CD4-positive, alpha-beta T cell treated with Interferon gamma for 1 hour (primary cell): ENCODE data around the gene ZNF644.
A peak's percentile ranks its signal among the peaks of the same experiment; 100 is the strongest.
"Not testable (repeated sequence)": the region's sequence is repeated elsewhere in the genome, so short reads cannot be mapped to it uniquely, and the experiment has no call there.

Source experiments
- DNase-seq: peaks from one replicate; pipeline ENCODE4 v3.0.0-alpha.2; 2020

ZNF644 gene

GRCh38 chr1:91021686-91022517 lies at the start of gene ZNF644:
TSS of gene ZNF644 (minus strand) at chr1:91022035. CDS start at chr1:90982353, 39,682 bp downstream.
- DNase-seq: peak; percentile 92

DNA sequence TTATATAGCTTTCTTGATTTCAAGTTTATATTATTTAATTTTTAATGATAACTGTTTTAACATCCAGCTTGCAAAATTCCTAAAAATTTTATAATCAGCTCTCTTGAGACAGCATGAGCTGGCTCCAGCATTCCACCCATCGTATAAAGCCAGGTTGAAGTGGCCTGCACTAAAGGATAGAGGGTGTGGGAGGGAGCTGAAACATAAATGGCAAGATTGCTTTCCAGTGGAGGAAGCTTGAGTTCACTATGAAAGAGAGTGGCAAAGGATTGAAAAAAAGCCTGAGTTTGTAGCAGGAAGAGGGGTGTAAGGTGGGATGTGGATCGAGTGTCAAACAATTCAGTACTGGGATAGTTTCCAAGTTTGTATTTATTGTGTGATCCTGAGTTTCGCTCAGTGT lies 48.5 kb upstream of the ZNF644 start:
- DNase-seq: no peak

DNA sequence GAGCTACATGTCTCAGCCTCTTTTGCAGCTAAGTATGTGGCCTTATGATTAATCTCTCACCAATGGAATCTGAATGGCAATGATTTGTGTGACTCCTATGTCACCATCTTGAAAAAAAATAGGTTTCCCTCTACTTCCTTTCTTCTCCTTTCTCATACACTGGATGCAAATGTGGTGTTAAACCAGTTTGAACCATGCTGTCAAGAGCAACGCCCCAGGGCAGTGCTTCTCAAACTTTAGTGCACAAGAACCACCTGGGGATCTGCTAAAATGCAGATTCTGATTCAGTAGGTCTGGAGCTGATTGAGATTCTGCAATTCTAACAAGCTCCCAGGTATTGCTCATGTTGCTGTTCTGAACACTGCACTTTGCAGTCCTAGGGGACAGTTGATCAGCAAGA lies 44.7 kb upstream of the ZNF644 start:
- DNase-seq: no peak

DNA sequence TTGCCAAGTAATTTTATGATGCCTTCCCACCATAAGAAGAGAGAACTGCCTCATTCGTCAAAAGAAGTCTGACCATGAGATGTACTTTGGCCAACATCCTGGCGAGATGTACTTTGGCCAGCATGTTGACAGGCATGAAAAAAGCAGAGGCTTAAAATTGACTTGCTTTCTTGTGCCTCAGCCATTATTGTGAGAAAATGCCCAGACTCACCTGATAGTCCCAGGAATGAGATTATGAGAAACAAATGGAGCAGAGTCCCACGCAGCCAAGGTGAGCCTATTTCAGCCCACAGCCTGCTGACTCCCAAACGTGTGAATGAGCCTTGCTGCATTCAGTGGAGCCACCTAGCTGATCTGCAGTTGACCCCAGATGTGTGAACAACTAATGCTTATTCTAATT lies 43.5 kb upstream of the ZNF644 start:
- DNase-seq: no peak

- DNase-seq: peak; percentile 26
Observed at GRCh38 chr1:91063403-91063802, 41.6 kb upstream of the ZNF644 start.

DNA sequence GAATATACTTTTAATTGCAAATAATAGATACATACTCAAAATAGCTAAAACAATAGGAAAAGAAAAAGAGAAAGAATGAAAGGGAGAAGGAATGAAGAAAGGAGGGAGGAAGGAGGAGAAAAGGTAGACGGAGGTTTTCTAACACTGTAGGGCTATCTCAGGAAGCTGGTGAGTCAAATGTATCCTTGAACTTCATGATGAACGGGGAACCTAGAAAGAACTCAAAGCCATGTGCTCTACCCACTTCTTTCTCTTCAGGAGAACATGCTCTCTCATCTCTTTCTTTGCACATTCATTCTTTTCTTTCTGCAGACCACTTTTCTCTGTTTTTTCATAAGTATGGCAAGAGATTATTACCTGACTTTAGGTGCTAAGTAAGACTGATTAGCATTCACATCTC lies 37.3 kb upstream of the ZNF644 start:
- DNase-seq: no peak

- DNase-seq: no peak
Observed at GRCh38 chr1:91057784-91058183, 35.9 kb upstream of the ZNF644 start.

DNA sequence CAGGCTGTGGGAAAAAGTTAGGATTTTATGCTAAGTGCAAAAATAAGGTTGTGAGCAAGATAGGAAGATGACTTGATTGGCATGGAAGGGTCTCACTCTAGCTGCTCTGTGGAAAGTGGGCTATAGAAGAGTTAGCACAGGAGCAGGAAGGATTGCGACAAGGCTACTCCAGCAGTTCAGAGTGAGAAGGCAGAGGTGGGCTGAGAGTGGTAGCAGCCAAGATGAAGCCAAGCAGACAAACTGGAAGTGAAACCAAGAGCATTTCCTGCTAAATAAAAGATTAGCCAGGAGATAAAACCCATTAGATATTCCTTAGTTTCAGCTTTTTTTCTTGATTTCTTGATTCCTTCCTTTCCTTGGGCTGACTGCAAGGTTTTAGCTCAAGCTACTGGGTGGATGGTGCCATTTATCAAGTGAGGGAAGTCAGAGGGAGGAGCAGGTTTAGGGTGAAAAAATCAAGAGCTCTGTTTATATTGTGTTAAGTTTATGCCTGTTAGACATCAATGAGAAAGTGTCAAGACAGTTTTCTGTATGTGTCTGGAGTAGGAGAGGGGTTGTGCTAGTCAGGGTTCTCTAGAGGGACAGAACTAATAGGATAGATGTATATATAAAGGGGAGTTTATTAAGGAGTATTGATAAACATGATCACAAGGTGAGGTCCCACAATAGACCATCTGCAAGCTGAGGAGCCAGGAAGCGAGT lies 33.1 kb upstream of the ZNF644 start:
- peak; percentile 8 for DNase-seq

DNA sequence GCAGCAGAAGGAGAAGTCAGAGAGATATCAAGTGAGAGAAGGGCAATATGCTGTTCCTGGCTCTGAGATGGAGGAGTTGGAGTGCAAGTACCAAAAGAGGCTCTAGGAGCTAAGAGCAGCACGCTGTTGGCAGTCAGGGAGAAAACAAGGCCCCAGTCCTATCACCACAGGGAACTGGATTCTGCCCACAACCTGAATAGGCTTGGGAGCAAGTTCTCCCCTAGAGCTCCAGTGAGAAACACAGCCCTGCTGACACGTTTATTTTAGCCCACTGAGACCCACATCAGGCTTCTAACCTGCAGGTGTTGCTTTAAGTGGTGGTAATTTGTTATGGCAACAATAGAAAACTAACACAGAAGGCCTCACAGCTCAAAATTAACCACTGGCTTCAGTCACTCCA lies 31.8 kb upstream of the ZNF644 start:
- DNase-seq: no peak

DNA sequence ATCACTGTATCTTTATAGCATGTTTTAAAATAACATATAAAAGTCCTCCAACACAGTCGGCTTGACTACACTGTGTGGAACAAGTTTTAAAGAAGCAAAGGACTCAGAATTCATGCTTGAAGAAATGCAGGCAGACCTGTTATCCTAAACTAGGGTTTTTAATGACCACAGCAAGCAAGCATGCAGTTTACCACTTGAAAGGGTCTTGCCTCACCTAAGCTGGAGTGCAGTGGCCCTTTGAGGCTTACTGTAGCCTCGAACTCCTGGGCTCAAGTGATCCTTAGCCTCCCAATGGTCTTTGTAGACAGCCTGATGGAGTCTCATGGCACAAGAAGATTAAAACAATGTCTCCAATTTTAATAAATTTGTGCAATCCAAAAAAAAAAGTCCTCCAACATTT lies 27.7 kb upstream of the ZNF644 start:
- not testable (repeated sequence) for DNase-seq

DNA sequence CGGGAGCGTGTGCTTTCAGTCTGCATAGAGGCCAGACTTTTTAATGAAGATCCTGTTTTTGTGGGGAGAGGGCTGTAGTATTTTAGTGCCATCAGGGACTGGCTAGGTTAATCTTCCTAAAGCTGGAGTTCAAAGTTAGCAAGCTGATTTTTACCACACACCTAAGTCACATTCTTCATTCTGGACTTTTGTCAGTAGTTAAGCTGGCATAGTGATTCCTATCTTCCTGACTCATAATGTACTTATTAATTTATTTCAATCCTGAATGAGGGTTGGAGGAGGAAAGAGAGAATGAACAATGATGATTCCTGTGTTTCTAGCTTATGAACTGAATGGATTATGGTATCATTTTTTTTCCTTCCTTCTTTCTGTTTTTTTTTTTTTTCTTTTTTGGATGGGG lies 24.9 kb upstream of the ZNF644 start:
- DNase-seq: no peak

DNA sequence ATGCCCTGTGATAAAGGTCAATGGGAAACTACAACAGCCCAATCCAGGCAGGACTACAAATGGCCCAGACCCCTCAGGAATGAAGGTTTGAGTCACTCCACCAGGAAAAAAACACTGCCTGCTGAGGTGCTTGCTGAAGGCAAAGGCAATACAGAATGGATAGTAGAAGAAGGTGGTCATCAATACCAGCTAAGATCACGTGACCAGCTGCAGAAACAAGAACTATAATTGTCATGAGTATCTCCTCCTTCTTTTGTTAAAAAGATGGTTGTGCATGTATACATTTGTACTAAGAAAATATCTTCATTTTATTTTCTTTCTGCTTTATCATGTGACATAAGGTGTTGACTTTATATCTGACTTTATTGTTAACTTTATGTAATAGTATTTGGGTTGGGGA lies 23.4 kb upstream of the ZNF644 start:
- DNase-seq: no peak

DNA sequence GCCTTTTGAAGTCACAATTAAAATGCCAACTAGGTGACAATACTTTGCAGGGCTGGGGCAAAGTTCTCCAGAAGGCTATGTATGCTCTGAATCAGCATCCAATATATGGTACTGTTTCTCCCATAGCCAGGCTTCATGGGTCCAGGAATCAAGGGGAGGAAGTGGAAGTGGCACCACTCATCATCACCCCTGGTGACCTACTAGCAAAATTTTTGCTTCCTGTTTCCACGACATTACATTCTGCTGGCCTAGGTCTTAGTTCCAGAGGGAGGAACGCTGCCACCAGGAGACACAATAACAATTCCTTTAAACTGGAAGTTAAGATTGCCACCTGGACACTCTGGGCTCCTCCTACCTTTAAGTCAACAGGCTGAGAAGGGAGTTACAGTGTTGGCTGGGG lies 22.9 kb upstream of the ZNF644 start:
- not testable (repeated sequence) for DNase-seq

GRCh38 chr1:91042372-91042771 lies 20.5 kb upstream of the ZNF644 start:
- DNase-seq: not testable (repeated sequence)

DNA sequence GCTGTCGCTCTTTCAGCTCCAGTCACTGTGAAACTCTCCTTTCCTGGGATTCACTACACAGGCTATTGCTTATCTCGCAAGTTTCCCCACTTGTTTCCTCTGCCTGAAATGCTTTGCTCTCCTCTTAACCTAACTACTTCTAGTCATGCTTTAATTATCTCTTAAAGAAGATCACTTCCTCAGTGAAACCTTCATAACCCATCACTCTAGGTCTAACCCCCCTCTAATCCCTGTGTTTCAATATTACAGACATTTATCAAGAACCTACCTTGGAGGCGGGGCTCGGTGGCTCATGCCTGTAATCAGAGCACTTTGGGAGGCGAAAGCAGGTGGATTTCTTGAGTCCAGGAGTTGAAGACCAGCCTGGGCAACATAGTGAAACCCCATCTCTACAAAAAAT lies 16.7 kb upstream of the ZNF644 start:
- no peak for DNase-seq

- no peak for DNase-seq
Observed at GRCh38 chr1:91036894-91037829, 15.3 kb upstream of the ZNF644 start.

- DNase-seq: no peak
Observed at GRCh38 chr1:91032349-91032748, 10.5 kb upstream of the ZNF644 start.

DNA sequence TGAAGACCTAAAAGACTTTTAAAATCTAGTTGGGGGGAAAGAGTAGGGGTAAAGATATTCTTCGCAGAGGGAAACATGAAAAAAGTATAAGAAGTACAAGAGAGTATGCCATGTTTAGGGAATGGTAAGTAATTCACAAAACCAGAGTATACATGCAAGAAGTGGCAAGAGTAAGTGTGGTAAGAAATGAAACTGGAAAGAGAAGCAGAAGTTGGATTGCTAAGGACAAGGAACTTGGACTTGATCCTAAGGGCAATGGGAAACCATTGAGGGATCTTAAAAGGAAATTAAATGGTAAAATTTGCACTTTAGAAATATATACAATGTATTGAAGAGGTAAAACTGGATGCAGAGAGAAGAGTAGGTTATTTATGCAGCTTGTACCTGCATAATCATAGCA lies 9.2 kb upstream of the ZNF644 start:
- no peak for DNase-seq

DNA sequence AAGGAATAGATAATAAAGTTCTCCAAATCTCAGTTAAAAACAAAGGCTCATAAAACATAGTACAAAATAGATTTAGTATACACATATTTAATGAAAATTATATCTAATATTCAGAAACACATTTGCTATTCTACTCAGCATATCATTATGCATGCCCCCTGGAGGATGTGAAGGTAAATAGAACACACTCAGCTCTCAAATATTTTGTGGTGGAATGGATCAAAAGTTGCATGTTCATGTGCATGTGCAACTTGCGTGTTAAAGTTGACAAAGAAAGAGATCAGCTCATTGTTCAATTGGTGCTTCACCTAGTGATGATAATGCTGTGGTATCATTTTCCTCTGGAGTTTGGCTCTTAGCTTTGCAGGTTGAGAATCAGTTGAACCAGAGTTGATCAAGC lies 4.9 kb upstream of the ZNF644 start:
- no peak for DNase-seq

GRCh38 chr1:91026320-91026719 lies 4.5 kb upstream of the ZNF644 start:
- DNase-seq: no peak

- DNase-seq: no peak
Observed at GRCh38 chr1:91024481-91025119, 2.8 kb upstream of the ZNF644 start.

GRCh38 chr1:91022518-91022929 lies 689 bp upstream of the ZNF644 start:
- DNase-seq: no peak
